GM18517 (cell line): Measurements from ENCODE around the gene B3GNT9.

Experiments
- ATAC-seq: cut with Tn5 transposase; IDR thresholded peaks from one replicate; pipeline ENCODE4 v1.9.1; 2021; ENCODE audit warnings: mild to moderate bottlenecking, moderate library complexity; ENCODE audit not compliant: unreplicated experiment

B3GNT9 gene

DNA sequence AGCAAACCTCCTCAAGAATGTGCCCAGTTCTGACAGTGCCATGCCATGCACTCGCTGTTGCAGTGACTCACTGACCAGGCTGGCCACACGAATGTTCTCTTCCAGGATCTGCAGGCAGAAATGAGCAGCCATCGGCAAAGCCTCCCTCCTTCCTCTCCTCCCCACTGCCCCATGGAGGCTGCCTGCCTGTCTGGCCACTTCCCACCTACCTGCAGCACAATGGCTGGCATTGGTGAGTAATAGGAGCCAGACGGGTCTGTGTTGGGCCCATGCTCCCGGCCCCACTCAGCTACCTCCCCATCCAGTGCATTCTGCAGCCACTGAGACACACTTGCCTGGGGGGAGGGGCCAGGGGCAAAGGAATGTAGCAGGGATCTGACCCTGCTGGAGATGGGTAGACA, 35.8 kb upstream of the B3GNT9 start:
- ATAC-seq, result no peak

DNA sequence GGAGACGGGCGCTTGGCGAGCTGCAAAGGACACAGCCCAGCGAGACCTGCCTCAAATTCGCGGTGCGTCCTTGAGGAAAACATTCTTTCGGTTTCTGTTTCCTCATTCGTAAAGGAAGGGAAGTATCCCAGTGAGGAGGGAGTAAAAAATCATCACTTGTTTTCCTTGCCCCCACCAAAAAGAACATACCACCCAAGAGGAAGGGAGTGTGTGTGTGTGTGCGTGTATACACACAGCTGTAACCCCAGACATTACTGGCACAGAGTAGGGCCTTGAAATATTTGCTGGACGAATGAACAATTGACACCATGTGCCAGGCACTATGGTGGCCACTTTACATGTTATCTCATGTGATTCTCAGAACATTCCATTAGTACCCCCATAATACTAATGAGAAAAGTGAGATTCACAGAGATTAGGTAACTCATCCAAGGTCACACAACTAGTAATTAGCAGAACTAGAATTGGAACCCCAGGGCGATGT, 34.9 kb upstream of the B3GNT9 start:
- ATAC-seq, result no peak

DNA sequence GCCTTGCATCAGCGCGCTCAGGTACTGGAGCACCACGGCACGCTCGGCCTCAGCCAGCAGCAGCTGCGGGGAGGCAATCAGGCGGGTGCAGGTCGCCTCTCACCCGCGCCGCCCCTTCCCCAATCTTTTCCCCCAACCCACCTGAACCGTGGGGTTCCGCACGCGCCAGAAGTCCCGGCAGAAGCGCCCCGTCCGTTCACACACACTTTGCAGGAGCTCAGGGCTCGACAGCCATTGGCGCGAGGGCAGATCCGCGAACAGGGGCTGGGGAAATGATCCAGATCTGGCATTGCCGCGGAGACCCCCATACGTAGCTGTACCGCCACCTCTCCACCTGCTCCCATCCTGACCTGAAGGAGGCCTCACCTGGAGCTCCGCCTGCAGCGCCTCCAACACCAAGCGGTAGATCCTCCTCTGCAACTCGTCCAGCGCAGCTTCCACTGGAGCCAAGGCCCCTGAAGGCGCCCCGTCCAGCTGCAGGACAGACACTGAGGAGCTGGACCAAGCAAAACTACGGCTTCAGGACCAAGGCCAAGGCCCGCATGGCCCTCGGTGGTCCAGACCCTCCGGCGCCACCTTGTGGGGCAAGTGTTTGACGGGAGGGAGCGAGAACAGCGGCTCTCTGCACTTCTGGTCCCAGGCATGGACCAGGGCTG, 34.3 kb upstream of the B3GNT9 start:
- peak; percentile 30 for ATAC-seq

DNA sequence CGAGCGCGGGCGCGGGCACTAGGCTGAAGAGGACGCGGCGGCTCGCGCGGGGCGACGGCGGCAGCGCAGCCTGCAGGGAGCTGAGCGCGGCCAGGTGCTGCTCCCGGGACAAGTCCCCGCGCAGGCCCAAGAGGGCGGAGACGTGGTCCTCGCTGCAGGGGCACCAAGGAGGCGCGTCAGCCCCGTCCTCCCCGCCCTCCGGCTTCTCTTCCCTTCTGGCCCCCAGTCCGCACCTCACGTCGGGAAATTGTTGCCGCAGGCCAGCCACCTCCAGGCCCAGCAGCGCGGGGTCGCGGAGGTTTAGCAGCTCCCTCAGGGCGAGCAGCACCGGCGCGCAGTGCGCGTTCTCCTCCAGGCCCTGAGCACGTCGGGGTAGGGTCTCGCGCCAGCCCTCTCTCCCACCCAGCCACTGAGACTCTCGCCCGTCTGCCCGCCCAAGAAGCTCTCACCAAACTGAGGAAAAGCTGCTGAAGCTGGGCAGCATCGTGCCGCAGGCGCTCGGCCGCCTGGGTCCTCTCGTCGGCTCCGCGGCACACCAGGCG, 33.7 kb upstream of the B3GNT9 start:
- no peak for ATAC-seq

DNA sequence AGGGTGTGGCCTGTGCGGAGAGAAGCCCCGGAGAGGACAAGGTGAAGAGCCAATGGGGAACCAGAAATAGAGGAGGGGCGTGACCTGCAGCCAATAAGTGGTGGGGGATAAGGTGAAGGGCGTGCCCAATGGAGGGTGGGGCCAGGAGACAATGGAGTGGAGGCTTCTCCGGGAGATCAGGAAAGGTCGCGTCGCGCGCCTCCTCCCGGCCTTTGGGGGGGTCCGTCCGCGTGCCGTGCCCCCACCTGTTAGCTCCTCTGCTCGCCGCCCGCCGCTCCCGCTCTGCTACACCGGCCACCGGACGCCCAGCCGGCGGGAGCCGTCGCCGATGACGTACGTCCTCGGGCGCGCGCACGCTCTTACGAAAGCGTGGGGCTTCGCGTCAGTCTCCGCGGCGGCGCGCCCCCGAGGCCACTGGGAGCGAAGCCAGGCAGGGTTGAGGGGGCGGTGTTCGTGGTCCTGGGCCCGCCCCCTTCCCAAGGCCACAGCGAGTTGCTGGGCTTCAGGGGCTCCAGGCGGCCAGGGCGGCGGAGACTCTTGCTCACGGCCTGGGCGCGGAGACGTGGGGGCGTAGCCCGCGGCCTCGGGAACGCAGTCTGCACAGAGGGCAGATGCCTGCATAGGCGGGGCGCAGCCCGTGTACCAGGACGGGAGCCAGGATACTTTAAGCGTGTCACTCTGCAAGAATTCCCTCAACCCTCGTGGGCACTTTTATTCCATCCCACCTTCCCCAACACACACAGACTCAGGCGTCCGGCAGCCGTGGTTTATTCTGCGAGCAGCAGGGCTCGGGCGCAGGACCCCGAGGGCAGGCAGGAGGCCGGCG, 33.0 kb upstream of the B3GNT9 start, which contains the start of gene MATCAP1:
MATCAP1 (minus strand) TSS at position 337 of the 826 bp plus-strand sequence. CDS start 3,353 bp downstream, outside the sequence.
- peak; percentile 92 for ATAC-seq

DNA sequence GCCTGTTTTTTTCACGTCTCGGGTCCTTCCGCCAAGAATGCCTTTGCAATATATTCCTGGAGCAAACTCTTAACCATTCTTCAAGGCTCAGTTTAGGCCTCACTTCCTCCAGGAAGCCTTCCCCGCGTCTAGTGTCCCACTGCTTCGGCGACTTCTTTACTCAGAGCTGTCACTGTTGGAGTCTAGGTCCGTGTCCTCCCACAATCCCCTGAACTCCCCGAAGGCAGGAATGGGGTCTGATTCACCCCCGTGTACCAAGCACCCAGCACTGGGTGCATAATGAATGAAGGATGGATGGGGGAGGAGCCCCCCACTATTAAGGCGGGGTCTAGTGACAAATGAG, 32.5 kb upstream of the B3GNT9 start:
- no peak for ATAC-seq

DNA sequence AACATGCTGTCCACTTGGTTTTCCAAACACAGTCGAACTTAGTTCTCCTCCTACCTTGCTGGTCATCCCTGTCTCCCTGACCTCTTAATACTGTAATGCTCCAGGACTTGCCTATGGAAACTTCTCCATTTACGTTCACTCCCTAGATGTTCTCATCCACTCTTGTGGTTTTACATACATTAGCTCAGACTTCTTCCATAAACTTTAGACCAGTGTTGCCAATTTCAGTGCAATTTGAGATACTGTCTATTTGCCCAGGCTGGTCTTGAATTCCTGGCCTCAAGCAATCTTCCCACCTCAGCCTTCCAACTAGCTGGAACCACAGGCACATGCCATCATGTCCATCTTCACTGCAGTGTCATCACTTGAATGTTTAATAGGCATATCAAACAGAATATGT, 31.5 kb upstream of the B3GNT9 start:
- no peak for ATAC-seq

DNA sequence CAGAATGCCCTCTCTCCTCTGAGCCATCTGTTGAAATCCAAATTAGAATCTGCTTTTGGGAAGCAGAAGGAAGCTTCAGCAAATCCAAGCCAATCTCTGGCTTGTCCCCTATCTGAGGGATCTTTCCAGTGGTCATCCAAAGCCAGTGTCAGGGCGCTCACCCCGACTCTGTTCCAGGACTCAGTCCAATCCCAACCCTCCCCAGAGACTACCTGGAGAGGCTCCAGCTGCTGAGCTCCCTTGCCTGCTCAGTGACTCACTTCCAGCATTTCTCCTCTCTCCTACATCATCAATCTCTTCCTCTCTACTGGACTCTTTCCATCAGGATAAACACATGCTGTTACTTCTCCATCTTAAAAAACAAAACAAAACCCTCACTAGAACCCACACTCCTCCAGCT, 30.5 kb upstream of the B3GNT9 start:
- ATAC-seq, result no peak

DNA sequence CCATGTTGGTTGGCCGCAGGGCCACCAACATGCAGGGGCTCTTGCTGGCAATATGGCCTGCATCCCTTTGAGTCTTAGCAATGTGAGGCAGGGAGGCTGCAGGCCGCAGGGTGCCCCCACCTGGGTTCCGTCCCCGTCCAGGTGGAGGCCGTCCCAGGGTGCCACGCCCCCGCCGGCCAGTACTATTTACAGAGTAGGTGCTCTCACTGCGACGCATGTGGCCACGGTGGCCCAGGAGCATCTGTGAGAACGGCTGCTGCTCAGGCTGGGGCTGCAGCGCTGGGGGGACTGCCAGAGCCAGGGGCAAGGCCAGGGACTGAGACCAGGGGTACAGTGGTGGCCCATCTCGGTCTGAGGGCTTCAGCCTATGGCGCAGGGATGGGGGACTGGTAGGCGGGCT, 29.4 kb upstream of the B3GNT9 start:
- ATAC-seq, result no peak

DNA sequence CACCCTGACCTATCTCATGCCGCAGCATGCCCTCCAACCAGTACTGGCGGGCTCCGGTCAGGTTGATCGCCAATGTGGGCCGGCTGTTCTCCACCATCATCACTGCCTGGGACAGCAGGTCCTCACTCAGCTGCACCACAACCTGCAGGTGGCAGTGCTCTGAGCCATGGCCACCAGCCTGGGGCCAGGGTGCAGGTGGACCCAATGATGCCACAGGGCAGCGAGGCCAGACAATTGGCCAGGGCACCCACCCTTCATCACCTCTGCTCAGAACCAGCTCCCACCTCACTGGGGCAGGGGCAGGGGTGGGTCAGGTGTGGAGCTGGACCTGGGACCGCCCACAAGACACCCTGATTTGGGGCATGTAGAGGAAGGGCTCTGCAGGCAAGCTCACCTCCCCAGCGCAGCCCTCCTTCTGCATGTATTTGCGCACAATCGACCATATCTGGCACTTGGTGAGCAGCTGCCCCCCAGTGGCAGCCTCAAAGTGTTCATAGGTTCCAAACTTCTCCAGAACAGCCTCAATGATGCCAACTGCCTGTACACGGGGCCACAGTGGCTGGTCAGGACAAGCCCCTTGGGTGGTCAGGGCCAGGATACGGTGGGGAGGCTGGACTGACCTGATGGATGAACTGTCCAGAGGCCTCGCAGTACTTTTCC, 28.8 kb upstream of the B3GNT9 start:
- no peak for ATAC-seq

DNA sequence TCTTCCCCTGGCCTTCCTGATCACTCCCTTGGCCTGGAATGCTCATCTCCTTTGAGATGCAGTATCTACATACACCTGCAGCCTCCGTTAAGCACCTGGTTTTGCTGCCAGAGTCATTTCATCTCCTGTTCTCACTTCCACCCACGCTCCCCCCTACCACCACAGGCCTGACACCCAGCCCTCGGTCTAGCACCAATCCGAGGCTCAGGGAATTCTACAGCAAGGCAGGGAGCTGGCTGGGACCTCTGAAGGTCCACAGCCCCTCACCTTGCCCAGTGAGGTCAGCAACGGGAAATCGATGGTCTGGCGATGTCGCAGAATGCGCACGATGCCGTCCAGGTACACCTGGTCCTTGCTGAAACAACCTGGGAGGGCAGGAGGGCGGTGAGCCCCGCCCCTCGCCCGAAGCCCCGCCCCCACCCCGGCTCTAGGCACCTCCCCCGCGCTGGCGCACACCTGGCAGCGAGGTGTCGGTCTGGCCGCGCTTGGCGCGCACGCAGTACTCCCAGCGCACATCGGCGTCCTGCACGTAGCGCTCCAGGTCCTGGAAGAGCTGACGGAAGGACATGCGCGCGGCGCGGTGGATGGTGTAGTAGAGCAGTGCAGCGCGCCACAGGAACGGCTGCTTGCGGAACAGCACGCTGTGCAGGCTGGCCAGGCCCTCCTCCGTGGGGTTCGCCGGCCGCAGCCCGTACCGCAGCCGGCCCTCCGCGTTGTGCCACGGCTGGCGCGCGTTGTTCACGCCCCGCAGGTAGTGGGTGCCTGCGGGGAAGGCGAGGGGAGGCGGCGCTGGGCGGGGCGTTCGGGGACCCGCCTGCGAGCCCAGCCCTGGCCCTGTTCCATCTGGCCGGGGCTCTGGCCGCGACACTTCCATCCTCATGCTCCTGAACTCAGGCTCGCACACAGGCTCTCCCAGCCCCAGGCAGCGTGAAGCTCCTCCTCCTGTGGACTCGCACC, 27.2 kb upstream of the B3GNT9 start:
- no peak for ATAC-seq

DNA sequence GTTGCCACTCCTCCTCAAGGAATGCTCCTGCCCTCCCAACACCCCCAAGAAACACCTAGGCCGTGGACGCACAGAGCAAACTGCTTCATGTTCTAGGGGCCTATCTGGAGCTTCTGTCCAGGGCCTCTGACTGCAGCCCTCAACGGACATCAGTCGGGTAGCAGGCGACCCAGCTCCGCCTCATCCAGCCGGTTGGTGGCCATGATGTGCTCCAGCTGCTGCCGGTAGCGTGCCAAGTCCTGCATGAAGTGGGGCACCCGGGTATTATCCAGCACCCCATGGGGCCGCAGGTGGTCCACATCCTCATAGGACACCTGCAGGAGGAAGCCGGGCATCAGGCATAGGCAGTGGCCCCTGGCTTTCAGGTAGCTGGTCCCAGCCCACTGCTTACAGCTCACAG, 25.9 kb upstream of the B3GNT9 start:
- no peak for ATAC-seq

DNA sequence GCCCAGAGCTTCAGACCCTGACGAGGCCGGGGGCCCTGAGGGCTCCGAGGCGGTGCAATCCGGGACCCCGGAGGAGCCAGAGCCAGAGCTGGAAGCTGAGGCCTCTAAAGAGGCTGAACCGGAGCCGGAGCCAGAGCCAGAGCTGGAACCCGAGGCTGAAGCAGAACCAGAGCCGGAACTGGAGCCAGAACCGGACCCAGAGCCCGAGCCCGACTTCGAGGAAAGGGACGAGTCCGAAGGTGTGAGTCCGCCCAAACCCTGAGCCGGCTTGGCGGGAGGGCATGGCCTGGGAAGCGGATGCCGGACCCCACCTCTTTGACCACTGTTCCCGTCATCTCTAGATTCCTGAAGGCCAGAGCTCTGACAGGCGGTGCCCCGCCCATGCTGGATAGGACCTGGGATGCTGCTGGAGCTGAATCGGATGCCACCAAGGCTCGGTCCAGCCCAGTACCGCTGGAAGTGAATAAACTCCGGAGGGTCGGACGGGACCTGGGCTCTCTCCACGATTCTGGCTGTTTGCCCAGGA, 24.0 kb upstream of the B3GNT9 start:
- ATAC-seq, result no peak

DNA sequence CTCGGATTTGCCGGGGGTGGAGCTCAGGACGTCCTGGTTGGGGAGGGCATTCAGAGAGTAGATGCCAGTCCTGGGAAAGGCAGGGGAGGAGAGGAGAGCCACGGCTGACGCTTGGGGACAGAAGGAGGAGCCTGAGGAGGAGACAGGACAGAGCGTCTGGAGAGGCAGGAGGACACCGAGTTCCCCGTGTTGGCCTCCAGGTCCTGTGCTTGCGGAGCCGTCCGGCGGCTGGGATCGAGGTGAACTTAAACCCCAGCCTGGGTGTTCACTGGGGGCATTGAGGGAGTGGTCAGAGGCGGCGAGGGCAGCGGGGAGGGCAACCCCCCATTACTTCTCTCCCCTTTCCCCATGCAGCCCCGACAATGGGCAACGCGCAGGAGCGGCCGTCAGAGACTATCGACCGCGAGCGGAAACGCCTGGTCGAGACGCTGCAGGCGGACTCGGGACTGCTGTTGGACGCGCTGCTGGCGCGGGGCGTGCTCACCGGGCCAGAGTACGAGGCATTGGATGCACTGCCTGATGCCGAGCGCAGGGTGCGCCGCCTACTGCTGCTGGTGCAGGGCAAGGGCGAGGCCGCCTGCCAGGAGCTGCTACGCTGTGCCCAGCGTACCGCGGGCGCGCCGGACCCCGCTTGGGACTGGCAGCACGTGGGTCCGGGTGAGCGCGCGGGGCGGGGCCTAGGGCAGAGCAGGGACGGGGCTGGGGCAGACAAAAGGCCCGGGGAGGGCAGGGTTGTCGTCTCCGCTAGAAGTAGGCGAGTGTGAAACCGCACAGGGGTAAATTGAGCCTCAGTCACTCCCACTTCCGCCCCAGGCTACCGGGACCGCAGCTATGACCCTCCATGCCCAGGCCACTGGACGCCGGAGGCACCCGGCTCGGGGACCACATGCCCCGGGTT, 23.3 kb upstream of the B3GNT9 start:
- peak; percentile 45 for ATAC-seq

DNA sequence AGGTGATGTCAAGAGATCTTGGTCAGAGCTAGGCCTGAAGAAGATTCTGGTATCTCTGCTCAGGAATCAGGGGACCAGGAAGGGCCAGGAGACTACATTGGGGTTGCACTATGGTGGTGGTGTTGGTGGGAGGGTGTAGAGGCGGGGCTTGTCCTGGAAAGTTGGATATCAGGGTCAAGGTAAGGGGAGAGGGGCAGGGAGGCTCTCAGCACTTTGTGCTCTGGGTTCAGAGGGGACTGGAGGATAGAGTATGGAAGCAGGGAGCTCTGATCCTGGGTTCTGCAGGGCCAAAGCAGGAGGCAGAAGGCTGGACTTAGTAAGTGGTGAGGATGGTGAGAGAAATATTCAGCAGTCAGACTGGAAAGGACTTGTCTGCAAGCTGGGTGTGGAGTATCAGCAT, 22.5 kb upstream of the B3GNT9 start:
- no peak for ATAC-seq

DNA sequence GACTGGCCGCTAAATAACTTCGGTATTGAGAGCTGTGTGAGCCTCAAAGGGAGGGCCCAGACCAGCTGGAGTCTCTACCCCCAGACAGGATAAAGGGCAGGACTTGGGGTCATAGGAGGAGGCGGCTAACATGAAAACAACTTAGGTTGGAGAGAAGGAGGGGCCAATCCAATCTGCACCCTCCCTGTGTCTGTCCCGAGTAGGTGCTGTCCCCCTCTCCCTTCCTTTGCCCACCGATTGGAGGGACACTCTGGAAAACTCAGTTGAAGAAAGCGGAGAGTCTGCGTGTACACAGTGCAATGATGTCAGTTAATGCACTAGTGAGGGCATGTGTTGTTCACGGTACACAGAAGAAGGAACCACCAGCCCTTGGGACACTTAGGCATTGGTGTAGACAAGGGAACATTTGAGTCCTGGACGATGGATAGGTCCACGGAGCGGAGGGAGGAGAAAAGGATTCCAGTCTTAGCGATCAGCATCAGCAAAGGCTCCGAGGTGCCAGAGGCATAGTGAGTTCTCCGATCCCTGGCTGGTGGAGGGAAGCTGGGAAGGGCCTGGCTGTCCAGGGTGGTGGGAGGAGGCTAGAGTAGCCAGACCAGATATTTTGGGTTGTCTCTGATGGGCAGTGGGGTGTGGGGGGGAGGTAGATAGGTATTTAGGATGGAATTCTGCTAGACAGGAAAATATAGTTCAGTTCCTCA, 20.3 kb upstream of the B3GNT9 start:
- no peak for ATAC-seq

DNA sequence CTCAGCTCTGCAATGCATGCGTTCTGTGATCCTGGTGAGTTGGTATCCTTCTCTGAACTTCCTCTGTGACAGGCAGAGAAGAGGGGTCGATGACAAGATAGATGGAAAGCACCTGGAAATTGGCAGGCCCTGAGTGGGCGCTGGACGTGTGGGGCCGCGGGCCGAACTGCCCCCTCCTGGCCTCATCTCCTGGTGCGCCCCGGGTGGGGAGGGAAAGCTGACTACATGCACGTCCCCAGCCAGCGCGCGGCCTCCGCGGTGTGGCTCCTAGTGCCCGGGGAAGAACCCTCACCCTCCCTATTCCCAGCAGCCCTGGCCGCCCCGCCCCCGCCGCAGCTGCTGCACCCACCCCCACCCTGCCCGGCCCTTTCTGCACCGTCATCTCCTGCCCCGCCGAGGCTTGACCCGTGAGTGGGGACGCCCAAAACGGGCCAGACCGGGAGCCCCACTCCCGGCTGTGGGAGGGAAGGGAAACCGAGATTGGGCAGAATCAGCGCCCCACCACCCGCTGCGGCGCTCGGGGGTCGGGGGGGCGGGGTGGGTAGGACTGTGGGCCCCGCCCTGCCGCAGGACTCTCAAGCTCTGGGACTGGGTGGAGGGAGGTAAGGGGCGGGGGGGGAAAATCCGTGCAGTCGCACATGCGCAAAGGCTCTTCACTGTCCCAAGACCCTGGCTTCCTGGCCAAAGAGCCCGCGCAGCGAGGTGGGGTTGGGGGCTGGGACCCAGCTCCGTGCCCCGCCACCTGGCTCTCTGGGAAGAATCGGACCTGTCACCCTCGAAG, 19.6 kb upstream of the B3GNT9 start, which contains the start of gene NOL3:
NOL3 (plus strand) TSS at position 371 of the 781 bp plus-strand sequence.
- ATAC-seq, result no peak
